NOMO-1 treated with DMSO at 0.1 percent for 48 hours (cell line): ENCODE results near the gene TMEM101.
A peak's percentile ranks its signal among the peaks of the same experiment; 100 is the strongest.
"Not testable (repeated sequence)": the region's sequence is repeated elsewhere in the genome, so short reads cannot be mapped to it uniquely, and the experiment has no call there.

Experiments
- DNase-seq: peaks from one replicate; lab custom pipeline; 2025; ENCODE audit not compliant: unreplicated experiment; lab: John Stamatoyannopoulos, UW

TMEM101 gene

GRCh38 chr17:44000871-44001460 lies 13.8 kb downstream of the TMEM101 start:
- DNase-seq = no peak

- no peak for DNase-seq
These were observed 14.5 kb downstream of the TMEM101 start for GRCh38 chr17:44000141-44000860.

- DNase-seq = no peak
These were observed 15.7 kb downstream of the TMEM101 start for GRCh38 chr17:43999024-43999423.

GRCh38 chr17:43998552-43998951 lies 16.2 kb downstream of the TMEM101 start:
- peak; percentile 57 for DNase-seq

- DNase-seq = not testable (repeated sequence)
These were observed 17.6 kb downstream of the TMEM101 start for GRCh38 chr17:43997180-43997579.

GRCh38 chr17:43995150-43995471 lies 19.7 kb downstream of the TMEM101 start:
- DNase-seq = no peak

- peak; percentile 43 for DNase-seq
These were observed 20.3 kb downstream of the TMEM101 start for GRCh38 chr17:43994272-43995149.

GRCh38 chr17:43992641-43993040 lies 22.1 kb downstream of the TMEM101 start:
- DNase-seq = no peak

GRCh38 chr17:43988301-43988700 lies 26.5 kb downstream of the TMEM101 start:
- no peak for DNase-seq

GRCh38 chr17:43987131-43988021 lies 27.4 kb downstream of the TMEM101 start:
- DNase-seq = no peak

- no peak for DNase-seq
These were observed 28.4 kb downstream of the TMEM101 start for GRCh38 chr17:43986225-43986981.

GRCh38 chr17:43984521-43984920 lies 30.2 kb downstream of the TMEM101 start:
- DNase-seq = no peak

GRCh38 chr17:43983515-43984411 lies 31.0 kb downstream of the TMEM101 start:
- DNase-seq = no peak

- no peak for DNase-seq
These were observed 31.6 kb downstream of the TMEM101 start for GRCh38 chr17:43983196-43983514.

- no peak for DNase-seq
These were observed 32.6 kb downstream of the TMEM101 start for GRCh38 chr17:43982171-43982570.

GRCh38 chr17:43979671-43980070 lies 35.1 kb downstream of the TMEM101 start:
- DNase-seq = no peak

- no peak for DNase-seq
These were observed 35.8 kb downstream of the TMEM101 start for GRCh38 chr17:43979011-43979410.

GRCh38 chr17:43978078-43978477 lies 36.7 kb downstream of the TMEM101 start:
- no peak for DNase-seq
